B cell (primary cell): Measurements from ENCODE around the gene UTP4.

Source experiments
- EZH2 ChIP-seq: IDR thresholded peaks from 2 replicates; pipeline ENCODE4 v1.6.1; 2012; ENCODE audit warnings: borderline replicate concordance, low read depth, mild to moderate bottlenecking, moderate library complexity, low read length; ENCODE audit not compliant: insufficient read depth, poor library complexity, severe bottlenecking
- TF ChIP-seq, protein P1 (sequence below): fragments of 200-600 bp; IDR thresholded peaks from one replicate; pipeline ENCODE4 v1.8.0; 2022; ENCODE audit warnings: antibody characterized with exemption, mild to moderate bottlenecking

DNA sequence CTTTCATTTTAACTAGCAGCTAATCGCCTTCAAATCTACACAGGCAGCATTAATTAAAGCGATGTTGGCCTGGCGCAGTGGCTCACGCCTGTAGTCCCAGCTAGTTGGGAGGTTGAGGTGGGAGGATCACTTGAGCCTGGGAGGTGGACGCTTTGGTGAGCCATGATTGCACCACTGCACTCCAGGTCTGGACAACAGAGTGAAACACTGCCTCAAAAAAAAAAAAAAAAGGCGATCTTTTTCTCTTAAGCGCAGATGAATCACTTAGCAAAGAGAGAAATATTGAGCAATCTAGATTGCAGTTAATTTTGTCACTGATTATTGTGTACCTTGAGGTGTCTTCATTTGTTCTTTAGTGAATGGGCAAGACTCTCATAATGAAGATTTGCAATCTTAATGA is 66.9 kb downstream of the UTP4 start:
- TF ChIP-seq, protein P1, sequence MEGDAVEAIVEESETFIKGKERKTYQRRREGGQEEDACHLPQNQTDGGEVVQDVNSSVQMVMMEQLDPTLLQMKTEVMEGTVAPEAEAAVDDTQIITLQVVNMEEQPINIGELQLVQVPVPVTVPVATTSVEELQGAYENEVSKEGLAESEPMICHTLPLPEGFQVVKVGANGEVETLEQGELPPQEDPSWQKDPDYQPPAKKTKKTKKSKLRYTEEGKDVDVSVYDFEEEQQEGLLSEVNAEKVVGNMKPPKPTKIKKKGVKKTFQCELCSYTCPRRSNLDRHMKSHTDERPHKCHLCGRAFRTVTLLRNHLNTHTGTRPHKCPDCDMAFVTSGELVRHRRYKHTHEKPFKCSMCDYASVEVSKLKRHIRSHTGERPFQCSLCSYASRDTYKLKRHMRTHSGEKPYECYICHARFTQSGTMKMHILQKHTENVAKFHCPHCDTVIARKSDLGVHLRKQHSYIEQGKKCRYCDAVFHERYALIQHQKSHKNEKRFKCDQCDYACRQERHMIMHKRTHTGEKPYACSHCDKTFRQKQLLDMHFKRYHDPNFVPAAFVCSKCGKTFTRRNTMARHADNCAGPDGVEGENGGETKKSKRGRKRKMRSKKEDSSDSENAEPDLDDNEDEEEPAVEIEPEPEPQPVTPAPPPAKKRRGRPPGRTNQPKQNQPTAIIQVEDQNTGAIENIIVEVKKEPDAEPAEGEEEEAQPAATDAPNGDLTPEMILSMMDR = no peak
- no peak for TF ChIP-seq EZH2
